ENCODE measurements around the gene SEC14L2.

DNA sequence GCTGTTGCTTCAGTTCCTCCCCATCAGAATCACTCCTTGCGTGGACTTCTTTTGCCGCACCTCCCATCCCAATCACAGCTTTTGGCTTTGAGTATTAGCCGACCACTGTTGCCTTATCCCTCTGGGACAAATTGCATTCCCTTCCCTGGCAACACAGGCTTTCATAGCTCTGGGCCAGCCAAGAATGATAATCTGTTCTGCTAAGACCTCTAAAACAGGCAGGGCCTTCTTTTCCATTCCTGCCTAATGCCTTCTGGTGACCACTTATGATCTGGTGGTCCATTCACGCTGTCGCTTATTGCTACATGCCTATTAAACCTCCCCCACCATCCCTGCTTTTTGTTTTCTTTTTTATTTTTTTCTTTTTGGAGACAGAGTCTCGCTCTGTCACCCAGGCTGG lies 9.6 kb downstream of the SEC14L2 start:
- TF ChIP-seq, protein P1, sequence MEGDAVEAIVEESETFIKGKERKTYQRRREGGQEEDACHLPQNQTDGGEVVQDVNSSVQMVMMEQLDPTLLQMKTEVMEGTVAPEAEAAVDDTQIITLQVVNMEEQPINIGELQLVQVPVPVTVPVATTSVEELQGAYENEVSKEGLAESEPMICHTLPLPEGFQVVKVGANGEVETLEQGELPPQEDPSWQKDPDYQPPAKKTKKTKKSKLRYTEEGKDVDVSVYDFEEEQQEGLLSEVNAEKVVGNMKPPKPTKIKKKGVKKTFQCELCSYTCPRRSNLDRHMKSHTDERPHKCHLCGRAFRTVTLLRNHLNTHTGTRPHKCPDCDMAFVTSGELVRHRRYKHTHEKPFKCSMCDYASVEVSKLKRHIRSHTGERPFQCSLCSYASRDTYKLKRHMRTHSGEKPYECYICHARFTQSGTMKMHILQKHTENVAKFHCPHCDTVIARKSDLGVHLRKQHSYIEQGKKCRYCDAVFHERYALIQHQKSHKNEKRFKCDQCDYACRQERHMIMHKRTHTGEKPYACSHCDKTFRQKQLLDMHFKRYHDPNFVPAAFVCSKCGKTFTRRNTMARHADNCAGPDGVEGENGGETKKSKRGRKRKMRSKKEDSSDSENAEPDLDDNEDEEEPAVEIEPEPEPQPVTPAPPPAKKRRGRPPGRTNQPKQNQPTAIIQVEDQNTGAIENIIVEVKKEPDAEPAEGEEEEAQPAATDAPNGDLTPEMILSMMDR (conservative IDR thresholded peaks at IDR 0.05): no peak
- TF ChIP-seq EZH2 (IDR thresholded peaks at IDR 0.05; ENCODE audit: low read depth): no peak
